GM19193 (cell line): ENCODE measurements around the gene KCTD21.

ENCODE experiments used
- POLR2A ChIP-seq: IDR thresholded peaks from 4 replicates; pipeline ENCODE4 v1.6.1; 2011; ENCODE audit not compliant: insufficient read depth, insufficient read length; ENCODE audit errors: extremely low read depth

Gene KCTD21

DNA sequence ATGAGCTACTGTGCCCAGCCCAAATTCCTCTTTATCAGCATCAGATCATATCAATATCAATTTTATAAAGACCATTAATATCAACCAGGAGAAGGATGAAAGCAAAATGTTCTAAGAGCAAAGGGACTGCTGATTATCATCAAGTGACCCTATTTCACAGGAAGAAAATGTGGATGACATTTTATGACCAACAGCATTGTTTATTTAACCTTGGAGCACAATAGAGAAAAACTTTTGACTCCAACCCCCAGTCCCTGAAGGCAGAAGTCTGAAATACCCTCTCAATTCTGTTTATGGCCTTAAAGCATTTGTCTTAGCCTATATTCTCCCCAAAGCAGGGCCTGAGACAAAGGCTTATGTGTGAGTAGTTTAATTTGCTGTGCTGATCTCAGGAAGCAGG lies 37.7 kb downstream of the KCTD21 start:
- TF ChIP-seq POLR2A = no peak

DNA sequence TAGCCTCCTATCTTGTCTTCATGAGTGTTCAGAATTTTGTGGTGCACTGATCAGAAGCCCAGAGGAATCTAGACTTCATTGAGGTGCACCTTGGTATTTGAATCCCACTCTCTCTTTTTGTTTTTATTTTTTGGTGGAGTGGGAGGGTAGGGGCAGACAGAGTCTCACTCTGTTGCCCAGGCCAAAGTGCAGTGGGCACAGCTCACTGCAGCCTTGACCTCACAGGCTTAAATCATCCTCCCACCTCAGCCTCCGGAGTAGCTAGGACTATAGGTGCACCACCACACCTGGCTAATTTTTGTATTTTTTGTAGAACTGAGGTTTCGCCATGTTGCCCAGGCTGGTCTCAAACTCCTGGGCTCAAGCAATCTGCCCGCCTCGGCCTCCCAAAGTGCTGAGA lies 38.1 kb downstream of the KCTD21 start:
- no peak for TF ChIP-seq POLR2A

DNA sequence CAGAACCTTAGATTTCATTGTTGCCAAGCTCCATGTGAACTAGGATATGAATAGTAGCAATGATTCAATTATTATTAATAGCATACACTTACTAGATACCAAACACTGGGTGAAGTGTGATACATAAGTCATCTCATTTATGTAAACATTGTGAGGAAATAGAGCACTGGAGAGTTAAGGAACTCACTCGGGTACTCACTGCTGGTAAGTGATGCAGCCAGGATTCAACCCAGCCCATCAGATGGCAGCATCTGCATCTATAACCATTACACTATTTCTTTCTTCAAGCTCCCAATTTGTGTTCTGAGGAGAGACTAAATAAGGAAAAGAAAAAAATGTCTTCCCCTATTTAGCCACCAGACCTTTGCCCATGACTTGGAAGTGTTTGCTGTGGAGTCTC lies 38.8 kb downstream of the KCTD21 start:
- no peak for TF ChIP-seq POLR2A

DNA sequence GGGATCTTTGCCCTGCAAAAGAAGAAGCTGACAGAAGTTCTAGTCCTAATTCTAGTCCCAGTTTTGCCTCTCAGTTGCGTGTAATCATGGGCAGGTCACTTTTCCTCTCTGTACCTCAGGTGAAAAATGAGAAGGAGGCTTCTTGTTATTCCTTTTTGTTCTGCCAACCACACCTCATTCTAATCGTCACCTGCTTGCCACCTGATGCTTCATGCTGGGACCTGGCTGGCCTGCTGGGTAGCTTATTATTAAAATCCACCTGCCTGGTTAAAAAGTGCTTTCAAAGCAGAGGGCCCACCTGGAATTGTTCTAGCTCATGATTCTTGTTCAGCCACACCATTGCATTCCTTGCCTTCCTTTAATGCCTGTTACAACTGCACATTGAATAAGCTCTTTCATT lies 40.6 kb downstream of the KCTD21 start:
- no peak for TF ChIP-seq POLR2A

DNA sequence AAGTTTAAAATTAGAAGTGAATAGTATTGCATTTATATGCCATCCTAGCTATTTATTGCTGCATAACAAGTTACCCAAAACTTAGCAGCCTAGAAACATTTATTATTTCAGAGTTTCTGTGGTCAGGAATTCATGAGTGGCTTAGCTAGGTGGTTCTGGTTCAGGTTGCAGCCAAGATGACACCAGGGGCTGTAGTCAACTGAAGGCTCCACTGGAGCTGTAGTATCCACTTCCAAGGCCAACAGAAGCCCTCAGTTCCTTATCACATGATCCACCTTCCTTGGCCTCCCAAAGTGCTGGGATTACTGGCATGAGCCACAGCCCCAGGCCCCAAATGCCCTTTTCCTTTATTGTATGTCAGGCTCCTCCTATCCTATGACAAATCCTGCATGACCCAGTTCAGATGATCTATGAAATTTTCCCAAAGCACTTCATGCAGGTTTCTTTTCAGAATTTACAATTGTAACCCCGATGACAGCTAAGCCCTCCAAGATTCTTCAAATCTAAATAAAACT lies 42.9 kb downstream of the KCTD21 start:
- no peak for TF ChIP-seq POLR2A

DNA sequence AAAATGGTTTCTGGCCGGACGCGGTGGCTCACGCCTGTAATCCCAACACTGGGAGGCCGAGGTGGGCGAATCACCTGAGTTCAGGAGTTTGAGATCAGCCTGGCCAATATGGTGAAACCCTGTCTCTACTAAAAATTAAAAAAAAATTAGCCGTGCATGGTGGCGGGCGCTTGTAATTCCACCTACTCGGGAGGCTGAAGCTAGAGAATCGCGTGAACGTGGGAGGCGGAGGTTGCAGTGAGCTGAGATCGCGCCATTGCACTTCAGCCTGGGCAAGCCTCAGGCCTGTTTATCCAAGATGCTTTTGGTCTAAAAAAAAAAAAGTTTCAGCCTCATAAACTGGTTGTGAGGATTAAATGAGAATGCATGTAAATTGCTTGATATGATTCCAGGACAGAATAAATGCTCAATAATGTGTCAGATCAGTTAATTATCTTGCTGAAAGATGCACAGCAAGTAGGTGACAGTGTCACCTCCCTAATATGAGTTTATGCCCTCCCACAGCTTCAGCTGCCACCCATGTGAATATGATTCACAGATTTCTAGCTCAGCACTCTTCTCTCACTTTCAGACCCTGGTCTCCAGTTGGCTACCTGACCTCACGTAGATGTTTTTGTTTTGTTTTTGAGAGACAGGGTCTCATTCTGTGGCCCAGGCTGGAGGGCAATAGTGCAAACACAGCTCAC lies 47.9 kb downstream of the KCTD21 start:
- TF ChIP-seq POLR2A = no peak

DNA sequence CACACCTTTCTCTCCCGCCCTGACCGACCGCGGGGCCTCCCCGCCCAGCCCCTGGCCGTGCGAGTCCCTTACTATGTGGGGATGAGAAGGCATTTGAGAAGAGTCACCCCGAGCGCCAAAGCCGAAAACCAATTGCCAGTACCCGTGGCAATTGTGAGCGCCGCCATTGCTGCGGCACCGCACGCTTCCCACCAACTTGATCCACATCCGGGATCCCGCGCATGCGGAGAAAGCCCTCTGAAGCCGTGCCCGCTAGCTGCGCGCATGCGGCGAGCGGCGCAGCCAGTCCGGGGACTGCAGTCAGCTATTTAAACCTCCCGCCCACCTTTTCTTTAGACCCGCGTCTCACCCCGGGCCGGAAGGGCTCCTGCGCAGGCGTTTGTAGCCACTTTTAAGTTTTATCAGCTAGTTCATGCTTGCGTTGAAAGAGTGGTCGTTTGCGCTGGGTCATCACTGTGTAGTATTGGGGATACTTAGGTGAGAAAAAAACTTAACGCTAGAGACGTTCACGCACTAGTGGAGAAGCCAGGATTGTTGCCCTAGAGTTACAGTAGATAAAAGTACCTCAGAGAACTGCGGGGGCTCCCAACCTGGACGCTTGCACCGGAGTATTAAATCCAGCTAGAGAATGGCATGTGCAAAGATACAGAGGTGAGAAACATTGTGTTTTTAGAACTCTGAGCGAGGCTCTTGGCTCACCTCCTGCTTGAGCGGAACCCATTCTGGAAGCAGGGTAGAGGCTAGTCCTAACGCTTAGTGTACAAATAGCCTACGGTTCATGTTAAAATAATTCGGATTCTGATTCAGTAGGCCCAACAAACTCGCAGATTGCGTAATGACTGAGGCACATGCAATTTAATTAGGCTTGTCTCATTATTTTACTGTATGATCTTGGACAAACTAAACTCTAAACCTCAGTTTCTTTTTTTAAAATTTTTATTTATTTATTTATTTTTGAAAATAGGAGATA lies 48.7 kb downstream of the KCTD21 start, which contains the start of gene ALG8:
TSS of gene ALG8 (minus strand) at position 205 of the 970 bp plus-strand sequence. CDS start at position 167, 38 bp downstream.
- peak; percentile 94 for TF ChIP-seq POLR2A

DNA sequence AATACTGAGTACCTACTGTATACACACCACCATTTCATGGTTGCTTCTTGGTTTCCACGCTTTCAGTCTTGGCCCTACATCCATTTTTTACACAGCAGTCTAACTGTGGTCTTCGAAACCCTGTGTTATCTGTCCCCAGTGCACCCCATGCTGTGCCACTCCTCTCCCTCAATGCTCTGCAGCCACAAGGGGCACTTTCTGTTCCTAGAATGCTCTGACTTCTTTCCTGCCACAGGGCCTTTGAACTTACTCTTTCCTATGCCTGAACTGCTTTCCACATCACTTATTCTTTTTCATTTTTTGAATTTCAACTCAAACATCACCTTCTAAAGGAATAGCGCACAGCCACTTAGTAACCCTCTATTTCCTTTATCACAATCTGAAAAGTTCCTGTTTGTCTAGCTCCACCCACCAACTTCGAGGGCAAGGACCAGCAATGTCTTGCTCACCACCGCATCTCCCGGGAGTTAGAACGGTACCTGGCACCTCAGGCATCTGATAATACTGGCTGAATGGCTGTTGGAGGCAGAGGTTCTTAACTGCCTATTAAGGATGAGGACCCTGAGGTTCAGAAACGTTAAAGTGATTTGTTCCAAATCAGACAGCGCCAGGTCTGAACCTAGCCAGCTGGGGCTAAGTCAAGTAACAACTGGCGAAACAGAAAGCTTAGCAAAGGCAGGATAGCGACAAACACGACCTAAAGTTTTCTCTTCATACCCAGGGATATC lies 49.6 kb downstream of the KCTD21 start:
- TF ChIP-seq POLR2A = no peak

DNA sequence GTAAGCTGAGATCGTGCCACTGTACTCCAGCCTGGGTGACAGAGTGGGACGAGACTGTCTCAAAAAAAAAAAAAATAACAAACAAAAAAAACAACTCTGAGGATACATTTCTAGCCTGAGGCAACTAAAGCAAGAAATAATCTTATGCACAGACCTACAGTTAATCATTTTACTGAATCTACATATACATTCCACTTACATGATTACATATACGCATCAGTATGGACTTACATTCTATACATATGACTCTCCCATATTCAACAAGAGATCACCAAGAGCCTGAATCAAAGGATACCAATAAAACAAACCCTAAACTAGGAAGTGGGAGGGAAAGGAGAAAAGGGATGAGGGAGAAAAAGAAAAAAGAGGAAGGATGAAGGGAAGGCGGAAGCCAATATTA lies 50.1 kb downstream of the KCTD21 start:
- TF ChIP-seq POLR2A = no peak

DNA sequence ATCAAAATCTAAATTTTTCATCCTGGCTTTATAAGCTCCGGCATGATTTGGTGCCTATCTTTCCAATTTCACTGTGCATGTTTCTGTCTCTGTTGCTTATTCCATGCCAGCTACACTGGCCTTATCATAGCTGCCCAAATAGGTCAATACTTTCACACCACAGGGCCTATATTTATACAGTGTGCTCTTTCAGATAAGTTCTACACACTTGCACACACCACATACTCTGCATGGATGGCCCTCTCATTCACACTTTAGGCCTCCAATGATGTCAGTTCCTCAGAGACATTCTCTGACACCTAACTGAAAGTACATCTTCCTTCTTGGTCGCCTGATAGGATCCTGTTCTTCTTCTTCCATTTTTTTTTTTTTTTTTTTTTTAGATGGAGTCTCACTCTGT lies 56.0 kb downstream of the KCTD21 start:
- no peak for TF ChIP-seq POLR2A

DNA sequence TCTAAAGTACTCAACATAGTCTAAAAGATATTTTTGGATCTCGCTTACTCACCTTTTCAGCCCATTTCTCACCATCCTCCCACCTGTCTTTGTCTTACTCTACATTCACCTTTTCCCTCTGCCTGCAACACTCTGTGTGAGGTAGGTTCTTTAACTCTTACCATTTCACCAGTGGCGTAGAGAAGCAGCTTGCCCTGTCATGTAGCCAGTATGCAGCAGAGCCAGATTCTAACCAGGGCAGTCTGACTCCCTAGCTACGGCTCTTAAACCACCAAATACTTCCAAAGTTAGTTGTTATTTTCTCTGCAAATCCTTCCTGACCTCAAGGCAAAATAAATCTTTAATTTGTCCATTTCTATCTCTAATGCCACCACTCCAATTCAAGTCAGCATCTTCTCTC lies 56.5 kb downstream of the KCTD21 start:
- TF ChIP-seq POLR2A = no peak

DNA sequence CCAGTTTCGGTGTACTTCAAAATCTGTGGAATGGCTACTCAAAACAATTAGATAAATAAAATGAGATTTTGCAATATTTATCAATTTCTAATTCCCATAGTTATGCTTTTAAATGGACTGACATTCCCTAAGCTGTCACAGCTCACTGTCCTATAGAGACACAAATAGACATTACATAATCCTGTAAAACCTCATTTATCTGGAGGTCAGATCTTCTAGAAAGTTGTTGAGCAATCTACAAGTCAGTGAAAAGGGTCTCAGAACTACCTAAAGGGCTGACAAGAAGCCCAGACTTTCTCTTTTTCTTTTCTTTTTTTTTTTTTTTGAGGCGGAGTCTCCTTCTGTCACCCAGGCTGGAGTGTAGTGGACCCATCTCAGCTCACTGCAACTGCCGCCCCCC lies 61.0 kb downstream of the KCTD21 start:
- no peak for TF ChIP-seq POLR2A
